LHCN-M2 (cell line): ENCODE data around the gene BNIPL. TPM values are rescaled to one million over a fixed set of nuclear protein-coding genes. Genes with fewer than 3 reads are reported as not detected.

Source experiments
- DNase-seq: peaks from one replicate; pipeline ENCODE4 v3.0.0-alpha.2; 2012; ENCODE audit warnings: low read depth
- total RNA-seq: library from RNA; depleted of rRNA; stranded (reverse); fragments of >200 nt; gene quantifications from 2 replicates; pipeline ENCODE4 v1.2.3, GENCODE V29; 2014

BNIPL gene
- total RNA-seq, 1 experiment from 2014 or later: 0.06 TPM

DNA sequence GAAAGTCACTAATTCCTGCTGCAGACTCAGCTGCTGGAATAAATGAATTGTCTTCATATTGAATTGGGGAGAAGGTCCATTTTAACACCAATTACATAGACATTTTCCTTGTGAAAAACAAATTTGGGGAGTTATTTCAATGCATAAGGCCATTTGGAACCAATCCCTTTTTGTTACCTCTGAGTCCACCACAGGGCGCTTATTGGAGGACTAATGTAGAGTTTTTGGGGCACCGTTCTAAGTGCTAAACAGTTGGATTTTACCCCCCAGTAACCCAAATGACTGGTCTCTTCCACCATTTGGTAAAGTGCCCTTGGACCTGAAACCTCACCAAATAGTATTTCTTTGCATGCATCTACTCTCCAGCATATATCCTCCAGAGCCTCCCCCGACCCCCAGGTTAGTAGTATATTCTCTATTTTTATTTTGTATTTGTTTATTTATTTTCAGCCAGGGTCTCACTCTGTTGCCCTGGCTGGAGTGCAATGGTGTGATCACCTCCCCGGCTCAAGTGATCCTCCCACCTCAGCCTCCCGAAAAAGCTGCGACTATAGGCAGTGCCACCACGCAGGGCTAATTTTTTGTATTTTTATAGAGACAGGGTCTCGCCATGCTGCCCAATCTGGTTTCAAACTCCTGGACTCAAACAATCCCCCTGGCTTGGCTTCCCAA is 26.6 kb upstream of the BNIPL start:
- no peak for DNase-seq

DNA sequence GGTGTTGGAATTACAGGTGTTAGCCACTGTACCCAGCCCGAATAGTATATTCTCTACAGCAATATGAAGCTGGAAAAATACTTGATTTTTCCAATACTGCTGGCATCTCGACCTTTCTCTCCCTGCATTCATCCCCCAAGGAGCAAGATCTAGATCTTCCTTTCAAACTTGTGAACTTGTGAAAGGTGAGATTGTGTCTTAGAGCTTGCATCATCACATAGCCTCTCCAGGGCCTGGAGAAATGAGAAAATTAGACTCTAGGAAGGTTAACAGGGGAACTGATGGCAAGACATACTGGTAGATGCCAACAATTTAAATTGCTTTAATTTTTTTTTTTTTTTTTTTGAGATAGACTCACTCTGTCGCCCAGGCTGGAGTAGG is 26.1 kb upstream of the BNIPL start:
- DNase-seq: no peak

DNA sequence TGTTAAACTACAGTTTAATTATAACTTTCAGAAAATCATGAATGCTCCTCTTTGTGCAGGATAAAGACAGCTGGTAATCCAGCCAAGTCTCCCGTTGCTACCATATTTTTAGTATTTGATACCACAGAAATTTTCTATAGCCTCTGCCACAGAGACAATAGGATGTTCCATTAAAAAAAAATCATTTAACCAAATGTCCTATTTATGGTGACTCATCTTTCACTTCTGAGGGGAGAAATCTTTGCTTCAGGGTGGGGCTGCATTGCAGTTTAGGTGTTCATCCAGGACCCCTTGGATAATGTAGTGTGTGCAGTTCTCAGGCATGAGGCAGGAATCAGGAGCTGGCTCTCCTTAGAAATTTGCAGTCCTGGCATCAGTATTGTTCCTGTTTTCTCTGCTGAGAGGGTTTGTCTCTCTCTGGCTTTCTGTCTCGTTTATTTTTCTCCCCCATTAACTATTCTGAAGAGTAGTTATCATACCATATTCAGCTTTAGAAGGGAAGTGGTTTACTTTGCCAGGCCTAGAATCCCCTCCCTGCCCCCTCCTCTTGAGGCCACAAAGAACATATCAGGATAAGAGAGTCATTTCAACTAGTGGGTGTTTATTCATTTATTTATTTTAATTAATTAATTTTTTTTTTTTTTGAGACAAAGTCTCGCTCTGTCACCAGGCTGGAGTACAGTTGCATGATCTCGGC is 25.1 kb upstream of the BNIPL start:
- peak; percentile 12 for DNase-seq

DNA sequence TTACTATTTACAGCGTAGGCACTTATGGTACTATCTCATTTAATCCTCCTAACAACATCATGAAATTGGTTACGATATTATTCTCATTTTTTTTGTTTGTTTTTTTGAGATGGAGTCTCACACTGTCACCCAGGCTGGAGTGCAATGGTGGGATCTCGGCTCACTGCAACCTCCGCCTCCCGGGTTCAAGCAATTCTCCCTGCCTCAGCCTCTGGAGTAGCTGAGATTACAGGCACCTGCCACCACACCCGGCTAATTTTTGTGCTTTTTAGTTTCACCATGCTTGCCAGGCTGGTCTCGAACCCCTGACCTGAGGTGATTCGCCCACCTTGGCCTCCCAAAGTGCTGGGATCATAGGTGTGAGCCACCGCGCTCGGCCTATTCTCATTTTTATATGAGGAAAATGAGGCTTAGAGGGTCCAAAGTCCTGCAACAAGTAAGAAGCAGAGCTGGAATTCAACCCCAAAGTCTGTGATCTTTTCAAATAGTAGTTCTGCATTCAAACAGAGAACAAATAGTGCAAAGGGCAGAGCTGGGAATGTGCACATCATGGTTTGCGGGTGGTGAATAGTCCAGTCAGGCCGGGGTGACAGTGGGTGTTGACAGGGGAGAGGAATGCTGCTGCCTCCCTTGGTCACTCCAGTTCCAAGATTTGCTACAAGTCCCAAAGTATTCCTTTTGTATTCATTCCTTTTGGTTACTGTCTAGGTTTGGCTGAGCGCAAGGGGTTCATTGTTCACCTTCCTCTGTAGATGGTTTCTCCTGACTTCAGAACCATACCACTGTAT is 23.5 kb upstream of the BNIPL start:
- DNase-seq: no peak

DNA sequence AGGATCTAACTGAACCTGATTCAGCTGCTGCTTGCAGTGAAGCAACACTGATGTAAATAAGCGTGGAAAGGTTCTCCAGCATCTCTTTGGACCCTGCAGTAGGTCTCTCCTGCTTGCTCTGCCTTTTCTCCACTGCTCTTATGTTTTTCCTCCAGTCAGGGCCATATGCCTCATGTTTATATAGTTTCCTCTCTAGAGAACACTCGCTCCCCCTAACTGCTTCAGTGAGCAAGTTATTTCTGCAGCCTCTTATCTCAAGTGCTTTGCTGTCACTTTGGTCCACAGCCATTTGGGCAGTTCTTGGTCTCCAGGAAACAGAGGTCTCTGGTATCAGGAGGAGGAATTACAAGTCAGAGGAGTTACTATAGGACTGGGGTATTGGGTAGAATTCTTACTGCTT is 22.9 kb upstream of the BNIPL start:
- no peak for DNase-seq

DNA sequence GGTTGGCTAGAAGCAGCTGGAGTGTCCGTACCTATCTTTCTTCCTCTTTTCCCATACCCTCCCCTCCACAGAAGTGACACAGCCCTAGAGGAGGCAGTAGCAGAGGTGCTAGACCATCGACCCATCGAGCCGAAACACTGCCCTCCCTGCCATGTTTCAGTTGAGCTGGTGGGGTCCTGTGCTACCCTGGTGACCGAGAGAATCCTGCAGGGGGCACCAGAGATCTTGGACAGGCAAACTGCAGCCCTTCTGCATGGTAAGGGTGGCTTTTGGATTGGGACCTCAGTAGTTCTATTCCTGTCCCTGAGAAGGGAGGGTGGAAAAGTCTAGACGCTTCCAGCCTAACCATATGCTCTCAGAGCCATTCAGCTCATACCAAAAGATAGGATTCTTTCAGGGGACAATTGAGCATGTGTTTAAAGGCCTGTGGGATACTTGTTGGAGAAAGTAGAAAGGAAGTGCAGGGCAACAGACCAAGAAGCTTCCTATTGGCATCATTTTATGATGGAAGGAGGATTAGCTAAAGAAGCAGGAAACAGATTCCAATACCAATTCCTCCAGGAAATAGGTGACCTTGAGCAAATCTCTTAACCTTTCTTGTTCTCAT is 11.7 kb upstream of the BNIPL start:
- DNase-seq: peak; percentile 65

DNA sequence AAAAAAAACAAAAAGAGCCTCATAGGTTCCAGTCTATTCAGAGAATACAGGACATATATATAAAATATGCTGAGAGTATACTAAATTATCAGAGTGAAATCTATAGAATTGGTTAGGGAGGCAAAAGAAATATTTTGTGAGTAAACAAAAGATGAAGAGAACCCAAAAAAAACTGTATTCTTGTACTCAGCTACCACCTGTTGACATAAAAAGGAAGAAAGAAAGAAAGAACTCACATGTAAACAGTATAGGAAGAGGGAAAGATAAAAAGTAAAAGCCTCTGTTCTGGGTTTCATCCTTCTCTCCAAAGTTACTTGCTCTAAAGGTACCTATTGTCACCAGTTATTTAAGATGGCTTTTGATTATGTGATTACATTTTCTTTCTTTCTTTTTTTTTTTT is 9.9 kb upstream of the BNIPL start:
- DNase-seq: no peak

DNA sequence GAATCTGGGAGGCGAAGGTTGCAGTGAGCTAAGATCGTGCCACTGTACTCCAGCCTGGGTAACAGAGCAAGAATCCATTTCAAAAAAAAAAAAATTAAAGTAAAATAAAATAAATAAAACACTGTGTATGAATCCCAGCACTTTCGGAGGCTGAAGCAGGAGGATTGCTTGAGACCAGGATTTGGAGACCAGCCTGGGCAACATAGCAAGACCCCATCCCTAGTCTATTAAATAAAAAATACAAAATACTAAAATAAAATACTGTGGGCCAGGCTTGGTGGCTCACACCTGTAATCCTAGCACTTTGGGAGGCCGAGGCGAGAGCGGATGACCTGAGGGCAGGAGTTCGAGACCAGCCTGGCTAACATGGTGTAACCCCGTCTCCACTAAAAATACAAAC is 4.2 kb upstream of the BNIPL start:
- DNase-seq: no peak

DNA sequence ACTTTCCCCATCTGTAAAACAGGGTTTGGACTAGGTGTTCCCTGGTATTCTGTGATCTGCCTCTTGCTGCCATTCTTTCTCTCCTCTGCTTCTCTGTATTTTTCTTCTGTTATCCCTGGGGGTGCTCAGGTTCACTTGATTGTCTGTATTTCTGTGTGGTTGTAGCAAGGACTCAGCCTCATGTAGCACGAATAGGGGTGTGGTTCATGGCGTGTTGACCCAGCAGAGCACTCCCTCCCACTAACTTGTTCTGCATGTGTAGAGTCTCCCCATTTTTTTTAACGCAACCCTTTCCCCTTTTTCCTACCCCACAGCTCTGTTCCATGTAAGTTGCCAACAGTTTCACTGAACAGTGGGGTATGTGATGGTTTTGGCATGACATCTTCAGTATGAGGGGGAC is 1.2 kb upstream of the BNIPL start:
- DNase-seq: no peak

DNA sequence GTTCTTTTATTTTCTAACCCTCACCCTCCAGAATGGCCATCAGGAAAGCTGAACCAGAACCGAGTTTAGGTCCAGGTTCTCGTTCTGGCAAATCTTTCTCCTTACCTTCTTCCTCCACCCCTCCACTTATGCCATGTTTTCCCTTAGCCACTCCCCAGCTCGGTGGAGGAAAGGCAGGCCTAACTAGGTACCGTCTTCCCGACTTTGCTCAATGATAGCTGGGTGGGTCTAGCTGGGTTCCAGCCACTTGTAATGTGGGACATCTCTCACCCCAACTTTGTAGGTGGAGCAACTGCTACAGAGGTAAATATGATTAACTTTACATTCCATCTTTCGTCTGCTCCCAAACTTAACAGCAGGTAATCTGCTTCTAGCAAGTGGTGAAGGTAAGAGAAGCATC is 646 bp downstream of the BNIPL start:
- no peak for DNase-seq

DNA sequence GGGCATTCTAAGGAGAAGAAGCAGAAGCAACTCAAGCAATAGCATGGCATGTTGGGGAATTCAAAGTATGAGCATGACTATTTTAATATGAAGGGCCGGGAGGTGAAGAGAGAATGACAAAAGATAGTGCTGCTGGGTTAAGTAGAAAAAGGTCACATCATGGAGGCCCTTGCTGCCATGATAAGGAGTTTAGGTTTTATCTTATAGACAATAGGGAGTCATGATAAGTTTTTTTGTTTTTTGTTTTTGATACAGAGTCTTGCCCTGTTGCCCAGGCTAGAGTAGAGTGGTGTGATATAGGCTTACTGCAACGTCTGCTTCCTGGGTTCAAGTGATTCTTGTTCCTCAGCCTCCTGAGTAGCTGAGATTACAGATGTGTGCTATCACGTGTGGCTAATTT is 3.1 kb downstream of the BNIPL start:
- no peak for DNase-seq

DNA sequence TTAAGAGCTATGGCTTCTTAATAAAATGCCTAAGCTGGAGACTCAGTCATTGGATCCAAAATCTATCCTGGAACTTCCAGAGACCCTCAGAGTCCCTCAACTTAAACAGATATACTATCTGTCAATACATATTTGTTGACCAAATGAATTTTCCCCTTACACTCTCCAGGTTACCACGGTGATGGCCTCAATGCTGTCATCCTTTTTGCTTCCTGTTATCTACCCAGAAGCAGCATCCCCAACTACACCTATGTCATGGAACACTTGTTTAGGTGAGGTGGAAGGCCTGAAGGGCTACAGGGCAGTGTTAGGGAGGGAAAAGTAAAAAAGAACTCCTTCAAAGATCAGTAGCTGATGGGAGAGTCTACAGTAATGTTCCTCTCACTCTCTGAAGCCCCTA is 6.8 kb downstream of the BNIPL start:
- no peak for DNase-seq

DNA sequence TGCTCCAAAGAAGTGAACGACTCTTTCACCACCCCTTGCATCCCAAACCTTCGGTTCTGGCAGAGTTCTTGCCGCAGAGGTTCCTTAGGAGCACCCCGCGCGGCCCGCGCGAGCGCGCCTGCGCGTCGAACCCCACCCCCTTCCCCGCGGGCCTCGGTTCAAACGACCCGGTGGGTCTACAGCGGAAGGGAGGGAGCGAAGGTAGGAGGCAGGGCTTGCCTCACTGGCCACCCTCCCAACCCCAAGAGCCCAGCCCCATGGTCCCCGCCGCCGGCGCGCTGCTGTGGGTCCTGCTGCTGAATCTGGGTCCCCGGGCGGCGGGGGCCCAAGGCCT is 11.2 kb downstream of the BNIPL start, which contains the start of gene C1orf56:
Gene C1orf56 (plus strand): TSS at position 161 of the 334 bp plus-strand sequence. CDS start 97 bp downstream, at position 258.
- peak; percentile 63 for DNase-seq

DNA sequence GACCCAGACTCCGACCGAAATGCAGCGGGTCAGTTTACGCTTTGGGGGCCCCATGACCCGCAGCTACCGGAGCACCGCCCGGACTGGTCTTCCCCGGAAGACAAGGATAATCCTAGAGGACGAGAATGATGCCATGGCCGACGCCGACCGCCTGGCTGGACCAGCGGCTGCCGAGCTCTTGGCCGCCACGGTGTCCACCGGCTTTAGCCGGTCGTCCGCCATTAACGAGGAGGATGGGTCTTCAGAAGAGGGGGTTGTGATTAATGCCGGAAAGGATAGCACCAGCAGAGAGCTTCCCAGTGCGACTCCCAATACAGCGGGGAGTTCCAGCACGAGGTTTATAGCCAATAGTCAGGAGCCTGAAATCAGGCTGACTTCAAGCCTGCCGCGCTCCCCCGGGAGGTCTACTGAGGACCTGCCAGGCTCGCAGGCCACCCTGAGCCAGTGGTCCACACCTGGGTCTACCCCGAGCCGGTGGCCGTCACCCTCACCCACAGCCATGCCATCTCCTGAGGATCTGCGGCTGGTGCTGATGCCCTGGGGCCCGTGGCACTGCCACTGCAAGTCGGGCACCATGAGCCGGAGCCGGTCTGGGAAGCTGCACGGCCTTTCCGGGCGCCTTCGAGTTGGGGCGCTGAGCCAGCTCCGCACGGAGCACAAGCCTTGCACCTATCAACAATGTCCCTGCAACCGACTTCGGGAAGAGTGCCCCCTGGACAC is 11.7 kb downstream of the BNIPL start:
- peak; percentile 72 for DNase-seq

DNA sequence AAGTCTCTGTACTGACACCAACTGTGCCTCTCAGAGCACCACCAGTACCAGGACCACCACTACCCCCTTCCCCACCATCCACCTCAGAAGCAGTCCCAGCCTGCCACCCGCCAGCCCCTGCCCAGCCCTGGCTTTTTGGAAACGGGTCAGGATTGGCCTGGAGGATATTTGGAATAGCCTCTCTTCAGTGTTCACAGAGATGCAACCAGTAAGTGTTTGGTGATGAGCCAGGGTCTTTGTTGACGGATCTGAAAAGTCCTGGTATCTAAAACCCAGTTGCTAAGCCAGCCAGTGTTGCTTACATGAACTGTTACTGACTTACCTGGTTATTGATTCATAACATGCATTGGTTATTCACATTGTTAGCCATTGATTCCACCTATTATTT is 12.3 kb downstream of the BNIPL start:
- DNase-seq: no peak

DNA sequence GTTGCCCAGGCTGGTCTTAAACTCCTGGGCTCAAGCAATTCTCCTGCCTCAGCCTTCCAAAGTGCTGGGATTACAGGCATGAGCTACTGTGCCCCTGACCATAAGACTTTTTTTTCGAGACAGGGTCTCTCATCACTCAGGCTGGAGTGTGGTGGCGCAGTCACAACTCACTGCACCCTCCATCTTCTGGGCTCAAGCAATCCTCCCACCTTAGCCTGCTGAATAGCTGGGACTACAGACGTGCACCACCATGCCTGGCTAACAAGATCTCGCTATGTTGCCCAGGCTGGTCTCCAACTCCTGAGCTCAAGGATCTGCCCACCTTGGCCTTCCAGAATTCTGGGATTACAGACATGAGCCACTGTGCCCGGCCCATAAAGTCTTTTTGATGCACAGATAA is 13.1 kb downstream of the BNIPL start:
- DNase-seq: no peak

DNA sequence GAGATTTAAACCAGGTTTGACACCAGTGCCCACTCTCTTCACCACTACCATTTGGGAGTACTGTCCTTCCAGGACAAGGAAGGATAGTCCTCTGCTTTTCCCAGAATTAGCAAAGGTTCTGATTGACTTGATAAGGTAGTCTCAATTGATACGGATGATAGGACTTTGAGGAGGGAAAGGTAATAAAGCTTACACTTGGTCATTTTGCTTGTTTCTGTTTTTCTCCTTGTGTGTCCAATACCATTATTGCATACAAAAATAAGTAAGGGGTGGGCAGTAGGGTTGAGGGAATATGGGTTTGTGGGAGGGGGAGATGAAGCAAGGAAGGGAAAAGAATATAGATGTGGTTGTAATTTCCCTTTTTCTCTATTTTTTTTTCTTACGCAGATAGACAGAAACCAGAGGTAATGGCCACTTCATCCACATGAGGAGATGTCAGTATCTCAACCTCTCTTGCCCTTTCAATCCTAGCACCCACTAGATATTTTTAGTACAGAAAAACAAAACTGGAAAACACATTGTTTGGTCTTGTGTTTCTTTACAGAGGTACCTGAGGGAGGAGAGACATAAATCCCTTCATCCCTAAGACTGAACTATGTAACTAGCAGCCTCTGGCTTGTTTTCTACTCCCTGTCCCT is 13.8 kb downstream of the BNIPL start:
- no peak for DNase-seq

DNA sequence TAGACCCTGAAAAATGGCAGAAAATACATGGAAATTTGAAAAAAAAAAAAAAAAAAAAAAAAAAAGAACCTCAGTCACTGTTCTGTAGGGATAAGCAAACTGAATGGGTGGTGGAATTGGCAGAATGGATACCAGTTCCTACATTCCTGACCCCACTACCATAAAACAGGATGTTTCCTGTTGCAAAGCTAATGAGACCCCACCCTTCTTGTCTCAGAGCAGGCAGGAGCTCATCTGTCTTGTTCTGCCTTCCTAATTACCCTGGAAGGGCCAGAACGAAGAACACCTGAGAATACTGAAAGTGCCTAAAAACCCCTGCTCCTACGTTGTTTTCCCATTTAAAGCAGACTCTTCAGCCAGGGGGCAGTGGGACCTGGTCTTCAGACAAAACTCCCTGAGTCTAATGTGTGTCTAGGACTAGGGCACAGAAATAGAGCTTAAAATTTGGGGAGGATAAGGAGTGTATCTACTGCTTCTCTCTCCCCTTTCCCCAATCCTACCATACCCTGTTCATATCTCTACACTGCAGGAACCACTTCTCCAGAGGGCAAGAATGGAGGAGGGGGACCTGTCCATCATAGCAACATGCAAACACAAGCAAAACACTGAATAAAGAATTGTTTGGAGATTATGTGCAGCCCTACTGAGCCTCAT is 15.1 kb downstream of the BNIPL start:
- no peak for DNase-seq

DNA sequence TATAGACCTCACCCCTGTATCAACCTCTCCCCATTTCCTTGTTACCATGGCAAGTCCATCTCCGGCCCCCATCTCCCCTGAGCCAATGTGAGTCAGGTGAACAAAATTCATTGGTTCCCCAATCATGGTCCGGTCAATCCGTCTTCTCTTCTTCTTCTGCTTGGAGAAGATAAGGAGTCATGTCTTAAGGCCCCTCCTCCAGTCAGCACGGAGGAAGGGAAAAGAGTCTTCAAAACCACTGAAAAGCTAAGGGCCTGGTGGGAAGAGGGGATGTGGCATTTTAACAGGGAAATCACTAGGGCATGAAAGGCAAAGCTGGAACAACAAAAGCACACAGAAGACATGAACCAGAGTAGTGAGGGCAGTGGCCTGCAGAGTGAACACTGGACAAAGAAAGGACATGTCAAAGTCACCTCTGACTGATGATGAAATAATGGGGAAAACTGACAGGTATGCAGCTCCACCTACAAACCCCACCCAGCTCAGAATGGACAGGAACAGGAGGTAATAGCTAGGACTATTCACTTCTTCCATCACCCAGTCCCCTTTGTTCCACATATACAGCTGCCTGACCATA is 18.7 kb downstream of the BNIPL start:
- DNase-seq: no peak

DNA sequence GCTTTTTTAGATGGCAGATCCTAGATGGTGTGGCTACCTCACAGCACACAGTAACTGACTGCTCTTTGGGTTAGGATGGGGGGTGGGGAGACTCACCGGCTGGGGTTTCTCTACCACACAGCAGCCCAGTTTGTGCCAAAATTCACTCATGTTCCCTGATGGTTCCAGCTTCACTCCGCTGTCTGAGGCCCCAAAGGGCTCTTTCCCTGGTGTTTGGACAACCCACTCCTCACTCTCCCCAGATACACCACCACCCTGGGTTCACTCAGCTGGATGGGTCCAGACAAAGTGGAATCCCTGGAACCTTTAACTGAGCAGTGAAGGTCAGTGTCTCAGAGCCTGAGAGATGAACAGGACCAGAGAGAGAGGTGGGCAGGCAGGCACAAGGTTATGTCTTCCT is 19.2 kb downstream of the BNIPL start:
- no peak for DNase-seq
